Smooth muscle cell (in vitro differentiated cells): ENCODE measurements around the gene CTU2. TPM values are rescaled to one million over a fixed set of nuclear protein-coding genes. Genes with fewer than 3 reads are reported as not detected.

ENCODE experiments used
- DNase-seq: peaks from one replicate; lab custom pipeline; 2025; ENCODE audit not compliant: unreplicated experiment; lab: John Stamatoyannopoulos, UW
- H2AFZ ChIP-seq: fragments of 200-600 bp; sonication (generic); 2 replicates; pipeline ENCODE4 v1.6.0; 2016; ENCODE audit warnings: antibody characterized with exemption, low read depth, mild to moderate bottlenecking
- H3F3A ChIP-seq: fragments of 200-600 bp; sonication (generic); 2 replicates; pipeline ENCODE4 v1.6.0; 2017; ENCODE audit warnings: antibody characterized with exemption, low read depth
- H3K27ac ChIP-seq: fragments of 200-600 bp; sonication (generic); 2 replicates; pipeline ENCODE4 v1.5.1; 2016; ENCODE audit warnings: low read depth, mild to moderate bottlenecking
- H3K27me3 ChIP-seq: fragments of 200-600 bp; sonication (generic); 2 replicates; pipeline ENCODE4 v1.6.1; 2016; ENCODE audit warnings: low read depth, mild to moderate bottlenecking
- H3K36me3 ChIP-seq: fragments of 200-600 bp; sonication (generic); 2 replicates; pipeline ENCODE4 v1.5.1; 2016; ENCODE audit warnings: low read depth
- H3K4me1 ChIP-seq: fragments of 200-600 bp; sonication (generic); 2 replicates; pipeline ENCODE4 v1.5.1; 2016; ENCODE audit warnings: low read depth
- H3K4me2 ChIP-seq: fragments of 200-600 bp; sonication (generic); 2 replicates; pipeline ENCODE4 v1.6.0; 2016; ENCODE audit warnings: mild to moderate bottlenecking
- H3K4me3 ChIP-seq: fragments of 200-600 bp; sonication (generic); 2 replicates; pipeline ENCODE4 v1.5.1; 2016; ENCODE audit warnings: mild to moderate bottlenecking
- H3K79me2 ChIP-seq: fragments of 200-600 bp; sonication (generic); 2 replicates; pipeline ENCODE4 v1.6.0; 2016; ENCODE audit warnings: low read depth, mild to moderate bottlenecking
- H3K9ac ChIP-seq: fragments of 200-600 bp; sonication (generic); 2 replicates; pipeline ENCODE4 v1.6.0; 2016; ENCODE audit warnings: low read depth
- H3K9me3 ChIP-seq: fragments of 200-600 bp; sonication (generic); replicated peaks from 2 replicates; pipeline ENCODE4 v1.5.1; 2016; ENCODE audit warnings: low read depth
- H4K20me1 ChIP-seq: fragments of 200-600 bp; sonication (generic); 2 replicates; pipeline ENCODE4 v1.6.0; 2016; ENCODE audit warnings: low read depth
- CTCF ChIP-seq: fragments of 200-600 bp; sonication (generic); IDR thresholded peaks from 2 replicates; pipeline ENCODE4 v1.5.1; 2017; ENCODE audit warnings: borderline replicate concordance, mild to moderate bottlenecking, antibody characterized with exemption; ENCODE audit not compliant: insufficient read depth, poor library complexity, severe bottlenecking
- WGBS: methylation state at CpG from one replicate; pipeline ENCODE4 v1.1.7; 2016; ENCODE audit warnings: low lambda C conversion rate; 5-methylcytosine and 5-hydroxymethylcytosine counted together
- polyA plus RNA-seq: library from polyadenylated mRNA; unstranded; fragments of >200 nt; fragmentation: Nextera tagmentation; extraction: Ambion mirVana; gene quantifications from 2 replicates; pipeline ENCODE4 v1.2.1, GENCODE V29; 2016
- total RNA-seq: library from RNA; depleted of rRNA; stranded (reverse); fragments of >200 nt; gene quantifications from 2 replicates; pipeline ENCODE4 v1.2.3, GENCODE V29; 2014

Gene CTU2
- total and polyA plus RNA-seq, 2 experiments from 2014 or later, result 5.8 to 21.3 TPM

GRCh38 chr16:88714420-88715302, 8.4 kb downstream of the CTU2 start:
- Histone ChIP-seq H3K79me2 (no peaks in the 10 kb centered on the region), H2AFZ (no peak overlapping the region), H3K27me3 (no peaks in the 10 kb centered on the region), H3K36me3 (peaks cover 6% of the 10 kb centered on the region), H4K20me1 (peaks cover 24% of the 10 kb centered on the region), H3F3A (no peaks in the 10 kb centered on the region), H3K9me3 (no peaks in the 10 kb centered on the region), H3K9ac (no peak overlapping the region), H3K4me3 (no peak overlapping the region), H3K4me1 (no peaks in the 10 kb centered on the region), H3K27ac (no peak overlapping the region), H3K4me2 (no peak overlapping the region)
- no peak for DNase-seq
- 94% methylated on average over 38 of the region's 42 CpGs for WGBS
- TF ChIP-seq CTCF, result no peak

DNA sequence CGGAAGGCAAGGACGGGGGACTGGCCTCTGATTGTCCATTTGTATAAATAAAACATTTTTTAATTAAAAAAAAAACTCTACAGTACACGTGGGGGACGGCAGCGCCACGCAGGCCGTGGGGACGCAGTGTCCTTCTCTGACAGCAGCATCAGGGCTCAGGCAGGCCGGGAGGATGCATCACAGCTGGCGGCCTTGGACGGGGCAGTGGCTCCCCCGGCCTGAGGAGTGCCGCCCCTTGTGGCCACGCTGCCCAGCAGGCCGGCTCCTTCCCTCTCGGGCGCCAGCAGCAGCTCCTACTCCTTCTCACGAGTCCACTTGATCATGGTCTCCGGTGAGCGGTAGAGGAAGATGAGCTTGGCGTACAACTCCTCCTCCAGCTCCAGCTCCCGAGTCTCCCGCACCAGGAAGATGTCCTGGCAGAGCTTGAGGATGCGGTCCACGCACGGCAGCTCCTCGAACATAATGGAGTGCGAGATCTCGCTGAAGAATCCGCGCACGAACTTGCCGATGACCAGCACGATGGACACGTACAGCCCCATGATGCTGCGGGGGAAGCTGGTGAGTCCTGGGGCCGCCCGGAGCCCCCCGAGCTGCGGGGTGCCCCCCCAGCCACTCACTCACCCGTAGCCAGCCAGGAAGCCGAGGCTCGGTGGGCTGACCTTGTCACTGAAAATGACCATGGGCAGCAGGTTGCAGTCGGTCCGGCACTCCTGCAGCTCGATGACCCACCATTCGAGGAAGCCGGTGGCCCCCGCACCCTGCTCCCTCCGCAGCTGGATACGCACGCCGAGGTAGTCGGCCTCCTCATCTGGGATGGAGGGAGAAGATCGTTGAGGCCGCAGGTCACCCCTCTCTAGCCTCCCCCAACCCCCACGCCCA, 9.2 kb downstream of the CTU2 start:
- peaks cover 24% of the 10 kb centered on the region for H4K20me1 ChIP-seq
- WGBS, result 97% methylated on average over 57 of the region's 57 CpGs
- no peak overlapping the region for H3K4me2 ChIP-seq
- no peaks in the 10 kb centered on the region for H3F3A ChIP-seq
- H3K4me3 ChIP-seq, result no peak overlapping the region
- no peak for TF ChIP-seq CTCF
- no peaks in the 10 kb centered on the region for H3K79me2 ChIP-seq
- H3K27me3 ChIP-seq, result no peaks in the 10 kb centered on the region
- DNase-seq, result no peak
- H3K9me3 ChIP-seq, result no peaks in the 10 kb centered on the region
- H3K9ac ChIP-seq, result no peak overlapping the region
- H3K4me1 ChIP-seq, result no peaks in the 10 kb centered on the region
- H3K36me3 ChIP-seq, result peaks cover 6% of the 10 kb centered on the region
- no peak overlapping the region for H2AFZ ChIP-seq
- H3K27ac ChIP-seq, result no peak overlapping the region

DNA sequence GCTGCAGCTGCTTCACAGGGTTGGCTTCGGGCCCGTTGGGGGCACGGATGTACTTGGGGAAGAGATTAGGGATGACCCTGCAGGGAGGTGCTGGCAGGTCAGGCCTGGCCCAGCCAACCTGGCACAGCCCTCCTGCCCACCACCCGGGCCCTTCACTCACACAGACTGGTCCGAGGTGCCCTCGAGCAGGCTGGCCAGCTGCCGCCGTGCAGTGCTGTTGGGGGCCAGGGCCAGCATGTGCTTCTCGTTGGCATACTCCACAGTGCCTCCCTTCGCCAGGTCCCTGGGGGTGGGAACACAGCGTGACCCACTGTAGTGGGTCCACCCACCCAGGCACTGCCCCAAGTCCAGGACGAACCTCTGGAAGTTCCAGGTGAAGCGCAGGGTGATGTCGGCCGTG, 9.9 kb downstream of the CTU2 start:
- no peak for DNase-seq
- Histone ChIP-seq H3K9me3 (no peaks in the 10 kb centered on the region), H3K27me3 (no peaks in the 10 kb centered on the region), H3K4me1 (no peaks in the 10 kb centered on the region), H3K4me3 (no peak overlapping the region), H3K27ac (no peak overlapping the region), H4K20me1 (peaks cover 24% of the 10 kb centered on the region), H3K4me2 (no peak overlapping the region), H3K9ac (no peak overlapping the region), H2AFZ (no peak overlapping the region), H3F3A (no peaks in the 10 kb centered on the region), H3K36me3 (peaks cover 6% of the 10 kb centered on the region), H3K79me2 (no peaks in the 10 kb centered on the region)
- WGBS, result 97% methylated on average over 12 of the region's 15 CpGs
- TF ChIP-seq CTCF, result no peak
